Dedifferentiated amniotic fluid mesenchymal stem cell (primary cell): ENCODE results near the gene LSM12.
A peak's percentile ranks its signal among the peaks of the same experiment; 100 is the strongest.
"Not testable (repeated sequence)": the region's sequence is repeated elsewhere in the genome, so short reads cannot be mapped to it uniquely, and the experiment has no call there.

Source experiments
- DNase-seq: peaks from one replicate; pipeline ENCODE4 v3.0.0-alpha.2; 2016; ENCODE audit errors: extremely low spot score

The LSM12 gene

DNA sequence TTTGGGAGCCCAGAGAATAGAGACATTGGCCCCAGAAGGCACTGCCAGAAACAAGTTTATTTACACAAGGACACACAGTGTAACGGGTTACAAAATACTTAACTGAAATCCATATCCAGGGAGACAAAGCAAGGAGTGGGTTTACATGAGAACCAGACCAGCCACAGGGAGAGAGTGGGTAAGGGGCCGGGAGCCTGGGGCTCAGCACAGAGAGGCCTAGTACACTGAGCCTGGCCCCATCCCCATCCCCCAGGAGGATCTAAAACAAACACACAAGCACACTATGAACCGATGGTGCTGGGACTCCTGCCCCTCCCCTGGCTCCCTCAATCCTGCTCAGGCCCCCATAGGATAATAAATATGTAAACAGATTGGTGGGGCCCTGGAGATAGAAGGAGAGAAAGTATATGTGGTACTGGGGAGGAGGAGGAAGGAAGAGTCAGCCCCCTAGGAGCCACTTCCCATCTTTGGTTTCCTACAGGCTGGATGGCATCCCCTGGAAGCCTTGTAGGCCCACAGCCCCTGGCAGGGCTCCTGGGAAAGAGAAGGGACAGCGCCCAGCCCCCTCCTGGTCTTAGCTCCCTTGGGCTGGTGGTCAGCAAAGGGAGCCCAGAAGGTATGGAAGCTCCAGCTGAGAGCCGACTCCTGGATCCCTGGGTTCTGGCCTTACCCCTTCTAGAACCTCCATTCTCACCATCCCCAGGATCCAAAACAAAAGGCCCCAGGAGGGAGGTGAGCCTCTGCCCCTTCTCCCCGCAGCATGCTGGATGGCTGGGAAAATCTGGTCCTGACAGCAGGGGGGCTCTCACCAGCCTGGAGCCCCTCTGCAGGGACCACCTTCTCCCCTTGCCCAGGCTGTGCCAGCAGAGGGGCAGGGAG, 10.5 kb upstream of the LSM12 start:
- no peak for DNase-seq

DNA sequence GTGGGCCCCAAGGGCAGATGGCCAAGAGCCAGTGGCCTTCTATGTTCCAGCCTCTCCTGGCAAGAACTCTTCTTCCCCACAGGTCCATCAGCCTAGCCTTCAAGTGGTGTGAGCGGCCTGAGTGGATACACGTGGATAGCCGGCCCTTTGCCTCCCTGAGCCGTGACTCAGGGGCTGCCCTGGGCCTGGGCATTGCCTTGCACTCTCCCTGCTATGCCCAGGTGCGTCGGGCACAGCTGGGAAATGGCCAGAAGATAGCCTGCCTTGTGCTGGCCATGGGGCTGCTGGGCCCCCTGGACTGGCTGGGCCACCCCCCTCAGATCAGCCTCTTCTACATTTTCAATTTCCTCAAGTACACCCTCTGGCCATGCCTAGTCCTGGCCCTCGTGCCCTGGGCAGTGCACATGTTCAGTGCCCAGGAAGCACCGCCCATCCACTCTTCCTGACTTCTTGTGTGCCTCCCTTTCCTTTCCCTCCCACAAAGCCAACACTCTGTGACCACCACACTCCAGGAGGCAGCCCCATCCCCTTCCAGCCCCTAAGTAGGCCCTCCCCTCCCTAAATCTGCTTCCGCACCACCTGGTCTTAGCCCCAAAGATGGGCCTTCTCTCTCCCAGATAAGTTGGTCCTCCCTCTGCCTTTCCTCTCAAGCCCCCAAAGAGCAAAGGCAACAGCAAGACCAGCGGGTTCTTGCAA, 9.3 kb upstream of the LSM12 start:
- DNase-seq: no peak

DNA sequence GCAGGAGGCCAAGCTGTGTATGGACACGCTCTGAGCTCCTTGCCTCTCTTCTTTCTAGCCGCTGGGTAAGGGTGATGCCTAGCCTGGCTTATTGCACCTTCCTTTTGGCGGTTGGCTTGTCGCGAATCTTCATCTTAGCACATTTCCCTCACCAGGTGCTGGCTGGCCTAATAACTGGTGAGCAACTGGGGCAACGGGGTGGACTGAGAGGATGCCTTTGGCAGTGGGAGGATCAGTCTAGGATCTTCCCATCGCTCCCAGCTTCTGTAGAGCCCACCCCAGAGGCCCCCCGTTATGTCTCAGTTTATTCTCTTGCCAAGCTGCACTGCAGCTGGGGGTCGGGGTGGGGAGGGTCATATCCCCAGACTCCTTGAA, 8.4 kb upstream of the LSM12 start:
- no peak for DNase-seq

DNA sequence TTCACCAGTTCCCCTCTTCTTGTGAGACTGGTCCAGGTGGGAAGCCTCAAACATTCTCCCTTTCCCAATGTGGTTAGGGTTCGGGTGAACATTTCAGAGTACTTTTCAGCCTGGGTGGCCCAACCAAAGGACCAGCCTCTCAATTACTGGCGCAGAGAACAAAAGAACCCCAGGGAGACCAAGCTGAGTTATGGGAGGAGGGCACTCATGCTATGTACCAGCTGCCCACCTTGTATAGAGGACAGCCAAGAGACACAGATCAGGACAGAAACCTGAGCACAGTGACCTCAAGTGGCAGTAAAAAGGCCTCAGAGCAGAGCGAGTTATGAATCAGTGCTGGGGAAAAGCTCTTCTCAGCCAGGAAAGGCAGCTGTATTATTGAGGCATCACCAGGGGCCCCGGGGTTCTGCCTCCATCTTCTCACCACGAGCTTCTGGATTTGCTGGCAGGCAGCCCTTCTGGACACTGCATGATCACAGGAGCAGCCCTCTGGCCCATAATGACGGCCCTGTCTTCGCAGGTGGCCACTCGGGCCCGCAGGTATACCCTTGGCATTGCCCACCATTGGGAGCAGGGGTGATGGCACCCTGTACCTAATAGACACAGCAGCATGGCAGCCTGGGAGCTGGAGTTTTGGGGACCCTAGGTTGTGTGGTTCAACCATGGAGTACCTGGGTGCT, 7.9 kb upstream of the LSM12 start:
- no peak for DNase-seq

DNA sequence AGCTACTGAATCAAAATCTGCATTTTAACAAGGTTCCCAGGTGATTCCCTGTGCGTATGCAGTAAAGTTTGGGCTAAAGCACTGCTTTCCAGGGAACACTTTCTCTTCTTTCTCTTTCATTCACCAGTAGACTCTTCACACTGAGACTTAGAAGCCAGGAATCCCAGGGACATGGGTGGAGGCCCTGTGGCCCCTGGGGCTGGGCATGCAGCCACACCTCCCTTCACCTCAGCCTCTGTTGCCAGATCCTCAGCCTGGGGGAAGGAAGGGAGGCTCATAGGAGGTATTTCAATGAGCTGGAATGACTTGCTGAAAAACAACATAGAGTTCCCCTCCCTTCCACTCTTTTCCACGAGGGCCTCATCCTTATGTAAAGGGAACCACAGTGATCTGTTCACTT, 5.3 kb upstream of the LSM12 start:
- no peak for DNase-seq

DNA sequence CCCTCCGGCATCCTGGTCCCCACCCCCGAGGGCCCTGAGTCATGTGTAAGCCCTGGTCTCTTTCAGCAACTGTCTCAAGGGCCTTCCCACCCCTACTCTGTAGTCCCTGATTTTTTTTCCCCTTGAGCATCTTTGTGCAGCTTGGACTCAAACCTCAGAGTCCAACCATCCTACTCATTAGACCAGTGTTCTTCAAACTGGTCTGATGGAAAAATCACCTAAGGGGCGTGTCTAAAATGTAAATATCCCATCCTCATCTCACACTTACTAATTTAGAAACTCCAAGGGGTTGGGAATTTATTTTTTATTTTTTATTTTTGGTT, 4.7 kb upstream of the LSM12 start:
- no peak for DNase-seq

DNA sequence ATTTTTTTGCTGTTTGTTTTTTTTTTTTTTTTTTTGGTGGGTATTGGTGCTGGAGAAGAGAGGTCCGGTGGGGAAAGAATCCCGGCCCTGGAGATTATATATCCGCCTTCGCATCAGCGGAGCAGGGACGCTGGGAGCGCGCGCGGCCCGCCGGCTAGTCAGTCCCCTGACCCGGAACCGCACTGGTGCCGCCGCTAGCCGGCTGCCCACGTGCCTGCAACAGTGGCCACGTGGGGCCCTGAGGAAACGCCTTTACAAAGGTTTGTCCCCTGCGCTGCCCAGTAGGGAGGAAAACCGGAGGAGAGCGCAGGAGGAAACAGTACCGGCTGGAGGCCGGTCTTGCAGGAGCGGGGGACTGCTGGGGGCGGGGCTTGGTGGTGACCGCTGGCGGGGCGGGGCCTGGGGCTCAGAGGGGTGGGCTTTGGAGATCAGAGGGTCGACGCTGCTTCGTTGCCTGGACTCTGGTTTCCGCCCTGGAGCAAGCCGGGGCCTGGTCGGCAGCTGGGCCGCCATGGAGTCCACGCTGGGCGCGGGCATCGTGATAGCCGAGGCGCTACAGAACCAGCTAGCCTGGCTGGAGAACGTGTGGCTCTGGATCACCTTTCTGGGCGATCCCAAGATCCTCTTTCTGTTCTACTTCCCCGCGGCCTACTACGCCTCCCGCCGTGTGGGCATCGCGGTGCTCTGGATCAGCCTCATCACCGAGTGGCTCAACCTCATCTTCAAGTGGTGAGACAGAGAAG, 4.2 kb upstream of the LSM12 start, which contains the start of gene G6PC3:
Gene G6PC3, plus strand, starts transcription at position 281 of the 743 bp plus-strand sequence. Its CDS starts 231 bp downstream, at position 512.
- peak; percentile 95 for DNase-seq

DNA sequence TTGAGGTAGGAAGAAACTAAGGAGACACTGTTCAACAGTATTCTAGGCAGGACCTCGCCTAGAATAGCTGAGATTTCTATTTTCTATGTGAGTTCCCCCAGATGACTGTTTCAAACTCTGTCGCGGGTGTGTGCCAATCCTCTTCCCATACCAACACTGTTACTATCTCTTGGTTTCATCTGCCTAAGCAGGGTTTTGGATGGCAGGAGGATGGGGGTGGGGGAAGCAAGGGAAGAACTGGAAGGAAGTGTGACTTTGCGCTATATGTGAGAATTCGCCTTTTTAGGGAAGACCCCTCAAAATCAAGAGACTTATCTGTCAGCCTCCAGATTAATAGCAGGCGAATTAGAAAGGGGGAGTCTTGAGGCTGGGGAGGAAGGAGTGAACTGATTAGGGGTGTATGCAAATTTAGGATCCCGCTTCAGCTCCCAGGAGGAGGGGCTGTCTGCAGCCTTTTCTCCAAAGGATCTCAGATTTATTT, 3.5 kb upstream of the LSM12 start:
- no peak for DNase-seq

DNA sequence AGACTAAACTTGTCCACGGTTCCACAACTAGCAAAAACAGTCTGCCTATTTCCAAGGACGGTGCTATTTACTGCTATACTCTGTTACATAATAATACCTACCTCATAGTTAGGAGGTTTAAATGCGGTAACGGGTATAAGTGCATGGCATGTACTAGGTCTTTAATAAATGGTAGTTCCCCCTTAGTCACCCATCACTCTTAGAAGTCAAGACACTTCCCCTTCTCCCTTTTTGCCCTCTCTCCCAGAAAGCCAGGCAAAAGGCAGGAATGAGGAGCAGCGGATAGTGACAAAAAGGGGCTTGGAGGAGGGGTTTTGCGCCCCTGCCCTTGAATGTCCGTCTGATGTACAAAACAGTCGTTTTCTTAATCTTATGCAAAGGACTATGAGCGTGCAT, 1.1 kb upstream of the LSM12 start:
- DNase-seq: no peak

DNA sequence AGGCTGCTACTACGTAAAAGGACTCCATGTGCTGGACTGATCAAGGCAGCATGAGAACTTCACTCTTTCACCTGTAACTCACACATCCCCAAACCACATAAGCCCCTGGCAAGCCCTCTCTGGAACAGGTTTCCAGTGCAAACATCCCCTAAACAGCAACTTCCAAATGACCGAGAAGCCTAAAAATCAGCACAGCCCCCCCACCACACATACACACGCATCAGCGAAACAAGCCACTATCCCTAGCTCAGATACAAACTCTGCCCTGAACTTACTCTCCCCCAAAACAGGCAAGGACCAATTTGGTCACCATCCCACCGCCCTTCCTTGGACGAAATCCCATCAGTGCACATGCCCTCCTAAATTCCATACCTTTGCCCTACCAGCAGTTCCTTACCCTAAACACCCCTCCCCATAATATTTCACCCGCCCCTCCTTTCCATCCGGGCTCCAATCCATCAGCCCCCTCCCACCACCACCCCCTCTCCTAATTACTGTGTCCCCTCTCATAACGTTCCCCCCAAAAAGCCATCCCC, 735 bp downstream of the LSM12 start:
- no peak for DNase-seq

DNA sequence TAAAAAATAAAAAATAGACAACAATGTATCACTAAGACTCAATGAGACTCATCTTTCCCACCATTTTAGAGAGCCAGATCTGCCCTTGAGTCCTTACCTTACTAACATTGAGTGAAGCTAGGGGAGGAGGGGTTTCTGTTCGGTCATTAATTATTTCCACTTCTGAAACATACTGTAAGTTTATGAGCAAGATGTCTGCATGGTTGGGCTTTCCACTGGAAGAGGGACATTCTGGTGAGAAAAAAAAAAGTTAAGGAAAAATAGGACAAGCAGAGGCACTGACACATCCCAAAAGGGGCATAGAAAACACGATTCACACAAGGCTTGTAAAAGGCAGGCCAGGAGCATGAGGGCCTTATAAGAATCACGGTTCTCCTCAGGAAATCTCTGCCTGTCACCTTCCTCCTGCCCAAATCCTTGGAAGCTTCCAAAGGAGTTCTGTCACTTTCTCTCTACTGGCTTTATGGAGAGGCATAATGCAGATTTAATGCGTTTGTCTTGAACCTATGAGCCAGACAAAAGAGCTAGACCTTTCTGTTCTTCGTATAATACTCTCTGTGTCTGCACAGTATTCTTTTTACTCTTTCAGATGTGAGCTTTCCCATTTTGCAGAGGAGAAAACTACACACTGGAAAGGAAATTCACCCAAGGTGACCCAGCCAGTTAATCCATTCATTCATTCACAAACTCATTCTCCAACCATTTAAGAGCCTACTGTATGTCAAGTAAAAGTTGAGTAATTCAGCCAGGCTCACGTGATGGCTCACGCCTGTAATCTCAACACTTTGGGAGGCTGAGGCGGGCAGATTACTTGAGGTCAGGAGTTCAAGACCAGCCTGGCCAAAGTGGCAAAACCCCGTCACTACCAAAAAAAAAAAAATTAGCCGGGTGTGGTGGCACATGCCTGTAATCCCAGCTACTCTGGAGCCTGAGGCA, 2.5 kb downstream of the LSM12 start:
- DNase-seq: no peak

DNA sequence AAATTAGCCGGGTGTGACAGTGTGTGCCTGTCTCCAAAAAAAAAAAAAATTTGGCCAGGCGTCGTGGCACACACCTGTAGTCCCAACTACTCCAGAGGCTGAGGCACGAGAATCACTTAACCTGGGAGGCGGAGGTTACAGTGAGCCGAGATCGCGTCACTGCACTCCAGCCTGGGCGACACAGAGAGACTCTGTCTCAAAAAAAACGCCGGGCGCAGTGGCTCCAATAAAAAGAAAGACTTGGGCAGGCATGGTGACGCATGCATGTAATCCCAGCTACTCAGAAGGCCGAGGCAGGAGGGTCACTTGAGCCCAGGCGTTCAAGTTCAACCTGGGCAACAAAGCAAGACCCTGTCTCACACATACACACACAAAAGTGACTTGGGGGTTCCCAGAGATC, 3.6 kb downstream of the LSM12 start:
- DNase-seq: no peak

DNA sequence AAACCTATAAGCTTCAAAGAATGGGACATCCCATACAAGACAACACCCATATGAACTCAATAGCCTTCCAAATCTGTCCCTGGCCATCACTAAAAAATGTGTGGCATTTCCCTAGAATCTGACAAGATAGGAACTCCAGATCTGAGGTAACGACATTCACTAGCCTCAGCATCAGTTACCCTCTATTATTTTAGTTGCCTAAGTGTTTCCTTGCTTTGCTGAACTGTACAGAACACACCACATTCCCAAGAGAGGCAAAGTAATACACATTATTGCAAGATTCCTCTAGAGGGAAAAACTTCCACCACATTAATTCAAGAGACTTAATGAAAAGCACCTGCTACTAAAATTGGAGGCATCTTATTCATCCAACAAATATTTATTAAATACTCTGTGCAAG, 5.0 kb downstream of the LSM12 start:
- DNase-seq: no peak

DNA sequence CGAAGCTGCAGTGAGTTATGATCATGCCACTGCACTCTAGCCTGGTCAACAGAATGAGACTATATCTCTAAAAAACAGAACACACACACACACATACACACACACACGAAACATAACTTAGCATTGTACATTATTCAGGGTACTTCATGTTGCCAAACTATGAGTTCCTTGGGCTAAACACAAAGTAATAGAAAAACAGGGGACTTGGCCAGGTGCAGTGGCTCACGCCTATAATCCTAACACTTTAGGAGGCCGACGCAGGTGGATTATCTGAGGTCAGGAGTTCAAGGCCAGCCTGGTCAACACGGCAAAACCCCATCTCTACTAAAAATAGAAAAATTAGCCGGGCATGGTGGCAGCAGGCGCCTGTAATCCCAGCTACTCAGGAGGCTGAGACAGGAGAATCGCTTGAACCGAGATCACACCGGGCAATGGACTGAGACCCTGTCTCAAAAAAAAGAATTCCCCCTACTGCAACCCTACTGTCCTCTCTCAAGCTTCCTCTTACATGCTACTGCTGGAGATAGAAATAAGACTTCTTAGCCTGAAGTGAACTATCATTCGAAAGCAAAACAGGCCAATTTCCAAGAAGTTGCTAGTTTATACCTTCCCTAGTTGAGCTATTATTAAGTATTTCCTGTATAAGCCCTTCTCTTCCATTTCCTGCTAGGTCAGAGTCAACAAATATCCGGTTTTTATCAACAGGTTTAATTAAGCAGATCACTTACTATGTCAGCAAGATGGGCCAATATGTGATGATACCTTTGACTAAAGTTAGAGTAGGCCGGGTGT, 7.2 kb downstream of the LSM12 start:
- no peak for DNase-seq

DNA sequence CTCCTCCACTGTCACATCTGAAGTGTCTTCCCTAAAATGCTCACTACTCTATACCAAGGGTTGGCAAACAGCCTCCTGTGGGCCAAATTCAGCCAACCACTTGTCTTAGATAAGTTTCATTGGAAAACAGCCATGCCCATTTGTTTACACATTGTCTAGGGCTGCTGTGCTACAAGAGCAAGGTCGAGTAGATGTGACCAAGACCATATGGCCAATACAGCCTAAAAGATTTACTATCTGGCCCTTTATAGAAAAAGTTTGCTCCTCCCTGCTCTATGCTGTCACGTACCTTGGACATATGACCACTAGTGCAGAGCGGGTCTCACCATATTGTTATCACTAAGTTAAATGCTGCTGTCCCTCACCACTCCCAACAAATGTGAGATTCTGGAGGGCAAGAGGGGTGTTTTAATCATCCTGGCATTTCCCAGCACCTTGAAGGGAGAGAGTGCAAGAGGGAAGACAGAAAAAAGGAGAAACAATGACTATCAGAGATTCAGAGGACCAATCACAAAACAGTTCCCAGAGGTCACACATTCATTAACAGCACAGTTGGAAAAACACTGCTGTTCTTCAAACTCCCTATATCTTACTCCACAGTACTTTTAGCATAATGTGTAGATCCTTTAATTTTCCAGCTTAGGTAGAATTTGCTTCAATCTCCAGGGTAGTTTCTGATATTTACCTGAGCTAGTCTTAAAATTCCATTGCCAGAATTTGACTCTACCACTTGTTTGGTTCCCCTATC, 13.2 kb downstream of the LSM12 start:
- DNase-seq: no peak

DNA sequence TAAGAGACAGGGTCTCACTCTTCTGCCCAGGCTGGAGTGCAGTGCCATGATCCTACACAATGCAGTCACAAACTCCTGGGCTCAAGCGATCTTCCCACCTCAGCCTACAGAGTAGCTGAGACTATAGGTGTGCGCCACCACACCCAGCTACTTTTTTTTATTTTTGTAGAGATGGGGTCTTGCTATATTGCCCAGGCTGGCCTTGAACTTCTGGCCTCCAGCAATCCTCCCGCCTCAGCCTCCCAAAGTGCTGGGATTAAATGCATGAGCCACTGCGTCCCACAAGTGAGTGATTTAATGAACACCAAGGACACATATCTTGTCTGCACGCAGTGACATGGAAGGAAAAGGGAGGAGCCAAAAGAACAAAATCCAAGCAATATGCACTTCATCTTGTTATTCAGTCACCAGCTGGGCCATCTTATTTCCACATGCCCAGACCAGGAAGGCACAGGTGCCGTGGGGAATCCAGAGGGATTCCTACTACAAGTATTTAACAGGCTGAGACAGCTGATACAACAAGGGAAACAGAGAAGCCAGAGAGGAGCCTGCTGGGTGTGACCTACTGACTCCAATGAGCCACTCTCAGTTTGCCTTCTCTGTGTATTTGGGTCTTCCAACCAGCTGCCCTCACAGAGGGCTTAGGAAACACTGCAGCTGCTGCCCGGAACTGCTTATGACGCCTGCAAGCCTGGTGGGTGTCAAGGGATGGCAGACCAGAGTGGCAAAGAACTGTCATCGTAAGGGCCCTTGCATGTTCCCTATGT, 17.0 kb downstream of the LSM12 start:
- no peak for DNase-seq

DNA sequence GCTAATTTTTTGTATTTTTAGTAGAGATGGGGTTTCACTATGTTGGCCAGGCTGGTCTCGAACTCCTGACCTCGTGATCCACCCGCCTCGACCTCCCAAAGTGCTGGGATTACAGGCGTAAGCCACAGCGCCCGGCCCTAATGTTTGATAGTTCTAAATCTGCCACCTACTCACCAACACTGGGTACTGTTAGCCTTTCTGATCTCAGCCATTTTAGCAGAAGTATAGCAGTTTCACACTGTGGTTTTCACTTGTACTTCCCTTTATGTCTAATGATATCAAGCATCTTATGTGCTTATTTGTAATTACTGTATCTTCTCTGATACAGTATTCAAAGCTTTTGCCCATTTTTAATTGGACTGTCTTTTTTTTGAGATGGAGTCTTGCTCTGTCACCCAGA, 19.6 kb downstream of the LSM12 start:
- not testable (repeated sequence) for DNase-seq

DNA sequence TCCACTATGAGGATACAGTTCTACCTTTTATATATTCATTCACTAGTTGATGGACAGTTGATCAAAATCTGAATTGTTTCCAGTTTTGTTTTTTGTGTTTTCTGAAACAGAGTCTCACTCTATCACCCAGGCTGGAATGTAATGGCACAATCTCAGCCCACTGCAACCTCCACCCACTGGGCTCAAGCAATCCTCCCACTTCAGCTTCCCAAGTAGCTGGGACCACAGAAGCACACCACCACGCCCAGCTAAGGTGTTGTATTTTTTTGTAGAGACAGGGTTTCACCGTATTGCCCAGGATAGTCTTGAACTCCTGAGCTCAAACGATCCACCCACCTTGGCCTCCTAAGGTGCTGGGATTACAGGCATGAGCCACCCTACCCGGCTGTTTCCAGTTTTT, 21.0 kb downstream of the LSM12 start:
- DNase-seq: no peak
